ENCODE data around the gene NUDT4. TPM values are rescaled to one million over a fixed set of nuclear protein-coding genes. Genes with fewer than 3 reads are reported as not detected.
A peak's percentile ranks its signal among the peaks of the same experiment; 100 is the strongest.

Gene NUDT4
- polyA plus RNA-seq, 3 donors: 20.7 to 43.8 (median 35.6) TPM

GRCh38 chr12:93370947-93371346, 6.8 kb upstream of the NUDT4 start:
- peaks cover 6 to 13% (median 9%) of the 10 kb centered on the region in 3 donors for H3K27me3 Mint-ChIP-seq (ENCODE audit: low read depth in 3 of 3)
- no peak for DNase-seq
- Histone ChIP-seq H3K4me2 (replicated peaks; ENCODE audit: extremely low read depth, low read length, poor library complexity, severe bottlenecking) (no peak overlapping the region), H3K9ac (ENCODE audit: insufficient read depth, low read length, poor library complexity, severe bottlenecking) (no peak overlapping the region), H4K20me1 (ENCODE audit: insufficient read depth, low read length) (no peaks in the 10 kb centered on the region), H3K27me3 (ENCODE audit: control insufficient read depth in 2 of 2, insufficient read depth in 2 of 2, low read length in 2 of 2) (no peaks in the 10 kb centered on the region), H3K27ac (ENCODE audit: low read depth in 1 of 2, low read length in 2 of 2) (no peak overlapping the region), H3K4me1 (ENCODE audit: control insufficient read depth in 1 of 2, insufficient read depth in 2 of 2, low read length in 2 of 2) (peaks cover 24 to 25% of the 10 kb centered on the region in 2 donors), H2AFZ (ENCODE audit: insufficient read depth, low read depth, low read length, poor library complexity, severe bottlenecking) (no peak overlapping the region), H3K9me3 (replicated peaks in 1 of 2; ENCODE audit: control insufficient read depth in 1 of 2, insufficient read depth in 1 of 2, low read length in 2 of 2) (no peaks in the 10 kb centered on the region), H3K79me2 (ENCODE audit: insufficient read depth, low read length) (no peaks in the 10 kb centered on the region), H3K36me3 (replicated peaks in 1 of 2; ENCODE audit: control insufficient read depth in 1 of 2, insufficient read depth in 2 of 2, low read length in 2 of 2) (no peaks in the 10 kb centered on the region), H3K4me3 (replicated peaks in 1 of 3; ENCODE audit: low read depth in 2 of 3, low read length in 3 of 3) (no peak overlapping the region)
- no peak for TF ChIP-seq CTCF (IDR thresholded peaks at IDR 0.05)
- peaks cover 24% of the 10 kb centered on the region for H3K4me1 Mint-ChIP-seq
- WGBS (ENCODE audit: insufficient coverage): 100% methylated on average over 2 of the region's 6 CpGs
- H3K27ac Mint-ChIP-seq: peak overlapping the region in 1 of 7 donors; percentile 8
- H3K36me3 Mint-ChIP-seq: peaks cover 0 to 5% of the 10 kb centered on the region in 2 donors
- H3K9me3 Mint-ChIP-seq: peaks cover 0 to 3% (median 0%) of the 10 kb centered on the region in 7 donors
- H3K4me3 Mint-ChIP-seq: no peak overlapping the region
- intact Hi-C loops (cut with micrococcal nuclease): no loop called here

GRCh38 chr12:93373961-93374656, 3.6 kb upstream of the NUDT4 start:
- no peak for TF ChIP-seq CTCF (IDR thresholded peaks at IDR 0.05)
- H3K27ac Mint-ChIP-seq: no peak overlapping the region
- peak in 2 of 3 donors; percentile 10 to 19 for DNase-seq
- intact Hi-C loops (cut with micrococcal nuclease): no loop called here
- no peak overlapping the region for H3K4me2 ChIP-seq (replicated peaks; ENCODE audit: extremely low read depth, low read length, poor library complexity, severe bottlenecking)
- no peaks in the 10 kb centered on the region for H3K36me3 ChIP-seq (replicated peaks in 1 of 2; ENCODE audit: control insufficient read depth in 1 of 2, insufficient read depth in 2 of 2, low read length in 2 of 2)
- peaks cover 0 to 7% (median 2%) of the 10 kb centered on the region in 3 donors for H3K27me3 Mint-ChIP-seq (ENCODE audit: low read depth in 3 of 3)
- no peak overlapping the region for H3K9ac ChIP-seq (ENCODE audit: insufficient read depth, low read length, poor library complexity, severe bottlenecking)
- no peaks in the 10 kb centered on the region for H3K9me3 ChIP-seq (replicated peaks in 1 of 2; ENCODE audit: control insufficient read depth in 1 of 2, insufficient read depth in 1 of 2, low read length in 2 of 2)
- no peak overlapping the region for H3K4me3 Mint-ChIP-seq
- peaks cover 9% of the 10 kb centered on the region for H3K79me2 ChIP-seq (ENCODE audit: insufficient read depth, low read length)
- H2AFZ ChIP-seq (ENCODE audit: insufficient read depth, low read depth, low read length, poor library complexity, severe bottlenecking): no peak overlapping the region
- H3K4me1 ChIP-seq (ENCODE audit: control insufficient read depth in 1 of 2, insufficient read depth in 2 of 2, low read length in 2 of 2): peaks cover 42 to 43% of the 10 kb centered on the region in 2 donors
- H3K36me3 Mint-ChIP-seq: peaks cover 0 to 5% of the 10 kb centered on the region in 2 donors
- peaks cover 37% of the 10 kb centered on the region for H3K4me1 Mint-ChIP-seq
- H3K9me3 Mint-ChIP-seq: no peaks in the 10 kb centered on the region
- no peak overlapping the region for H3K4me3 ChIP-seq (replicated peaks in 1 of 3; ENCODE audit: low read depth in 2 of 3, low read length in 3 of 3)
- no peak overlapping the region for H3K27ac ChIP-seq (ENCODE audit: low read depth in 1 of 2, low read length in 2 of 2)
- H3K27me3 ChIP-seq (ENCODE audit: control insufficient read depth in 2 of 2, insufficient read depth in 2 of 2, low read length in 2 of 2): no peaks in the 10 kb centered on the region
- WGBS (ENCODE audit: insufficient coverage): no CpG with 5 or more reads among the region's 2 CpGs
- peaks cover 5% of the 10 kb centered on the region for H4K20me1 ChIP-seq (ENCODE audit: insufficient read depth, low read length)
